Measurements from ENCODE around the gene FAHD2A. TPM values are rescaled to one million over a fixed set of nuclear protein-coding genes. Genes with fewer than 3 reads are reported as not detected.

The FAHD2A gene
- total and polyA plus RNA-seq, 2 of the 8 experiments (the other 6 are each of a cell fraction or from before 2014, with no cell fraction given), result 24.2 to 26.7 TPM

DNA sequence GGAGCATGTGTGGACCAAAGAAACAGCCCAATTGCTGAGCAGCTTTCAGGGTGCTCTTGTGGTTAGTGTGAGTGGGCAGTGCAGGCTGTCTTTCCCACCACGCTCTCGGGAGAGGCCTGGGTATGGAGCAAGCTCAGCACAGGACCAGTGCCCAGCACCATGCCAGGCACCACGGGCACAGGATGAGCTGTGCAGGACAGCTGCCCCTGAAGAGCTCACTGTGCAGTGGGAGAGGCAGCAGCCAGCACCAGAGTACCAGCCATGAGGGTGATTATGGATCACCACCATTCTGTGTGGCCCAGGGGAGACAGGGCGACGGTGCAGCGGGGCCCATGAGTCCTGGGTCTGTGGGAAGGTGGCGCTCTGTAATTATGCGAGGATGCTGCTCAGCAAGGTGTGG, 29.7 kb upstream of the FAHD2A start (continued):
- TF ChIP-seq, protein P1, sequence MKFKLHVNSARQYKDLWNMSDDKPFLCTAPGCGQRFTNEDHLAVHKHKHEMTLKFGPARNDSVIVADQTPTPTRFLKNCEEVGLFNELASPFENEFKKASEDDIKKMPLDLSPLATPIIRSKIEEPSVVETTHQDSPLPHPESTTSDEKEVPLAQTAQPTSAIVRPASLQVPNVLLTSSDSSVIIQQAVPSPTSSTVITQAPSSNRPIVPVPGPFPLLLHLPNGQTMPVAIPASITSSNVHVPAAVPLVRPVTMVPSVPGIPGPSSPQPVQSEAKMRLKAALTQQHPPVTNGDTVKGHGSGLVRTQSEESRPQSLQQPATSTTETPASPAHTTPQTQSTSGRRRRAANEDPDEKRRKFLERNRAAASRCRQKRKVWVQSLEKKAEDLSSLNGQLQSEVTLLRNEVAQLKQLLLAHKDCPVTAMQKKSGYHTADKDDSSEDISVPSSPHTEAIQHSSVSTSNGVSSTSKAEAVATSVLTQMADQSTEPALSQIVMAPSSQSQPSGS (IDR thresholded peaks at IDR 0.05; ENCODE audit: low read length), result no peak
- TF ChIP-seq KDM4A (IDR thresholded peaks at IDR 0.05; ENCODE audit: low read depth, low read length, severe bottlenecking), result no peak
- TF ChIP-seq, protein P2, sequence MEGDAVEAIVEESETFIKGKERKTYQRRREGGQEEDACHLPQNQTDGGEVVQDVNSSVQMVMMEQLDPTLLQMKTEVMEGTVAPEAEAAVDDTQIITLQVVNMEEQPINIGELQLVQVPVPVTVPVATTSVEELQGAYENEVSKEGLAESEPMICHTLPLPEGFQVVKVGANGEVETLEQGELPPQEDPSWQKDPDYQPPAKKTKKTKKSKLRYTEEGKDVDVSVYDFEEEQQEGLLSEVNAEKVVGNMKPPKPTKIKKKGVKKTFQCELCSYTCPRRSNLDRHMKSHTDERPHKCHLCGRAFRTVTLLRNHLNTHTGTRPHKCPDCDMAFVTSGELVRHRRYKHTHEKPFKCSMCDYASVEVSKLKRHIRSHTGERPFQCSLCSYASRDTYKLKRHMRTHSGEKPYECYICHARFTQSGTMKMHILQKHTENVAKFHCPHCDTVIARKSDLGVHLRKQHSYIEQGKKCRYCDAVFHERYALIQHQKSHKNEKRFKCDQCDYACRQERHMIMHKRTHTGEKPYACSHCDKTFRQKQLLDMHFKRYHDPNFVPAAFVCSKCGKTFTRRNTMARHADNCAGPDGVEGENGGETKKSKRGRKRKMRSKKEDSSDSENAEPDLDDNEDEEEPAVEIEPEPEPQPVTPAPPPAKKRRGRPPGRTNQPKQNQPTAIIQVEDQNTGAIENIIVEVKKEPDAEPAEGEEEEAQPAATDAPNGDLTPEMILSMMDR (IDR thresholded peaks at IDR 0.05; ENCODE audit: control extremely low read depth in 1 of 3, insufficient read depth in 1 of 3, low read depth in 1 of 3, low read length in 3 of 3), result no peak
- TF ChIP-seq RBBP5 (IDR thresholded peaks at IDR 0.05; ENCODE audit: borderline replicate concordance, low read depth, low read length), result no peak
- TF ChIP-seq RXRA (IDR thresholded peaks at IDR 0.05; ENCODE audit: insufficient read depth, low read depth, low read length), result no peak
